ENCODE data around the gene NIPA2.

Gene NIPA2

DNA sequence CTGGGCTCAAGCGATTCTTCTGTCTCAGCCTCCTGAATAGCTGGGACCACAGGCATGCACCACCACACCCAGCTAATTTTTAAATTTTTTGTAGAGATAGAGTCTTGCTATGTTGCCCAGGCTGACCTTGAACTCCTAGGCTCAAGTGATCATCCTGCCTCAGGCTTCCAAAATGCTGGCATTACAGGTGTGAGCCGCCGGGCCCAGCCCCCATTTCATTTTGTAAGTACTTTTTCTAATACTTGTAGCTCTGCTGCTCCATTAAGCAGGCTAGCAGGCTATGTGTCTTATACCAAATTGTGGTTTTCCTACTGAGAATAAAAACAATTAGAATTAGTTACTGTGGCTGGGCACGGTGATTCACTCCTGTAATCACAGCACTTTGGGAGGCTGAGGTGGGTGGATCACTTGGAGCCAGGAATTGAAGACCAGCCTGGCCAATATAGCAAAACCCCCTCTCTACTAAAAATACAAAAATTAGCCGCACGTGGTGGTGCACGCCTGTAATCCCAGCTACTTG is 29.6 kb upstream of the NIPA2 start:
- no peak overlapping the region for H2AFZ ChIP-seq (ENCODE audit: low read depth, low read length)
- no peak overlapping the region for H3K4me3 ChIP-seq (ENCODE audit: low read length)
- H3K27ac ChIP-seq (ENCODE audit: low read length), result no peak overlapping the region
- no peak overlapping the region for H3K9ac ChIP-seq (ENCODE audit: low read length)
- H3K4me1 ChIP-seq (ENCODE audit: low read length), result peaks cover 6% of the 10 kb centered on the region
- H3K9me3 ChIP-seq (ENCODE audit: insufficient read depth, low read length), result no peaks in the 10 kb centered on the region
- no peak overlapping the region for H3K4me2 ChIP-seq (ENCODE audit: low read length)
- H3K79me2 ChIP-seq (ENCODE audit: low read length), result peaks cover 76% of the 10 kb centered on the region
- H4K20me1 ChIP-seq (ENCODE audit: insufficient read depth, low read length), result peaks cover 63% of the 10 kb centered on the region
- peaks cover 20% of the 10 kb centered on the region for H3K36me3 ChIP-seq (replicated peaks; ENCODE audit: low read depth, low read length)
- TF ChIP-seq EZH2phosphoT487 (IDR thresholded peaks at IDR 0.05; ENCODE audit: low read depth), result no peak
- TF ChIP-seq, protein P1, sequence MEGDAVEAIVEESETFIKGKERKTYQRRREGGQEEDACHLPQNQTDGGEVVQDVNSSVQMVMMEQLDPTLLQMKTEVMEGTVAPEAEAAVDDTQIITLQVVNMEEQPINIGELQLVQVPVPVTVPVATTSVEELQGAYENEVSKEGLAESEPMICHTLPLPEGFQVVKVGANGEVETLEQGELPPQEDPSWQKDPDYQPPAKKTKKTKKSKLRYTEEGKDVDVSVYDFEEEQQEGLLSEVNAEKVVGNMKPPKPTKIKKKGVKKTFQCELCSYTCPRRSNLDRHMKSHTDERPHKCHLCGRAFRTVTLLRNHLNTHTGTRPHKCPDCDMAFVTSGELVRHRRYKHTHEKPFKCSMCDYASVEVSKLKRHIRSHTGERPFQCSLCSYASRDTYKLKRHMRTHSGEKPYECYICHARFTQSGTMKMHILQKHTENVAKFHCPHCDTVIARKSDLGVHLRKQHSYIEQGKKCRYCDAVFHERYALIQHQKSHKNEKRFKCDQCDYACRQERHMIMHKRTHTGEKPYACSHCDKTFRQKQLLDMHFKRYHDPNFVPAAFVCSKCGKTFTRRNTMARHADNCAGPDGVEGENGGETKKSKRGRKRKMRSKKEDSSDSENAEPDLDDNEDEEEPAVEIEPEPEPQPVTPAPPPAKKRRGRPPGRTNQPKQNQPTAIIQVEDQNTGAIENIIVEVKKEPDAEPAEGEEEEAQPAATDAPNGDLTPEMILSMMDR (IDR thresholded peaks at IDR 0.05; ENCODE audit: low read depth, low read length), result no peak
- H3K27me3 ChIP-seq (ENCODE audit: low read depth, low read length), result no peaks in the 10 kb centered on the region

DNA sequence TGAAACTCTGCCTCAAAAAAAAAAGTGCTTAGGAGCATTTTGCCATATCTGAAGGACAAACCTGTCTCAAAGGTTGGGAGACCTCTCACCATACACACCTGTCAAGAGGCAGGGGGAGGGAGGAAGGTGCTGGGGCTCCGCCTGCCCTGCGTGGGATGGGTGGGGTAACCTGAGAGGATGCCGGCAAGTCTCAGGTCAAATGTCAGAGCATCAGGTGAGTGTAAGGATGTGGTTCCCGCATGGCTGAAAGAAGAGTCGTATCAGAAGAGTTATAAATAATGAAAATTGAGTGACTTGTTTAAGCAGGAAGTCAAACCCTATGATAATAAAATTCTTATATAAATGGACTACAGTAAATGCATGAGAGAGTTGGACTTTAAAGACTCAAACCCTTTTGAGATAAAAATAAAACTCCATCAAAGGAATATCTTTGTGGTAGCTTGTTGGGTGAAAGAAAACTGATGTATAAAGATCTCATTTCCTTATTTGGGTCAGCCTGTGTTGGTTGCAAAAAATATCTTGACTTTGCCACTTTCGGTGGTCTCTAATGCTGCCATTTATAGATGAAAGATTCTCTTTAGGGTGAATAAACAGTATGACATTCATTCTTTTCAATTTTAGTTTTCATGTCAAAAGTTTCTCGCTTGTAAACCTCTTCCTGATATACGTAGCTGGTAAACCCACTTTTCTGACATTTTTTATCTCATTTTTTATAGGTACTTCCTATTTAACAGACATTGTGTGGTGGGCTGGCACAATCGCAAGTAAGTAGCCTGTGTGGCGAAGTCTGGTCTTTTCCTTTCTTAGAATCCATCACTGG is 28.2 kb upstream of the NIPA2 start:
- Histone ChIP-seq H3K4me2 (ENCODE audit: low read length) (no peak overlapping the region), H3K27me3 (ENCODE audit: low read depth, low read length) (no peaks in the 10 kb centered on the region), H3K4me1 (ENCODE audit: low read length) (peaks cover 6% of the 10 kb centered on the region), H3K9me3 (ENCODE audit: insufficient read depth, low read length) (no peaks in the 10 kb centered on the region), H3K27ac (ENCODE audit: low read length) (0 out of 2 replicates have a peak overlapping the region, but pooled peaks have one; percentile 6), H2AFZ (ENCODE audit: low read depth, low read length) (no peak overlapping the region), H3K79me2 (ENCODE audit: low read length) (peaks cover 61% of the 10 kb centered on the region), H4K20me1 (ENCODE audit: insufficient read depth, low read length) (peaks cover 54% of the 10 kb centered on the region), H3K36me3 (replicated peaks; ENCODE audit: low read depth, low read length) (peaks cover 28% of the 10 kb centered on the region), H3K4me3 (ENCODE audit: low read length) (no peak overlapping the region), H3K9ac (ENCODE audit: low read length) (no peak overlapping the region)
- TF ChIP-seq EZH2phosphoT487 (IDR thresholded peaks at IDR 0.05; ENCODE audit: low read depth), result no peak
- TF ChIP-seq, protein P1 (IDR thresholded peaks at IDR 0.05; ENCODE audit: low read depth, low read length), result no peak

DNA sequence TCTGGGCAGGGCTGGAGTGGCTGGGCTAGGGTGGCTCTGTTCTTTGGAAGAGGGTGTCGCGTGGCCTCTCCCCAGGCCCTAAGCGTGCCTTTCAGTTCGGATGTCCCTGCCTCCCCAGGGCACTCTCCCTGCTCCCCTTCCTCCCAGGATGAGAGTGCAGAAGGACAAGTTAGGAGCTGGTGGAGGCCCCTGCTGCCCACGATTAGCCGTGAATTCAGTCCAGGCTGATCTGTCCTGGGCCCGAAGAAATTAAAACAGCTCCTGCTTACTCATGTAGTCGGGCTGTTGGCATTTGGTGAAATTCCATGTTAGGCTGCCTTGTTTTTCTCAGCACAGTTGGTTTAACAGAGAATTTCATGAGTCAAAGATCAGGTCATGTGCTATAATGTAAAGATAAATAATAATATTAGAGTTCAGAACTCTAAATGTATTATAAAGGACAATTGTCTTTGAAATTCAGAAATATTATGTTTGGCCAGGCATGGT is 27.6 kb upstream of the NIPA2 start:
- no peak for TF ChIP-seq EZH2phosphoT487 (IDR thresholded peaks at IDR 0.05; ENCODE audit: low read depth)
- TF ChIP-seq, protein P1 (IDR thresholded peaks at IDR 0.05; ENCODE audit: low read depth, low read length), result no peak
- Histone ChIP-seq H3K79me2 (ENCODE audit: low read length) (peaks cover 57% of the 10 kb centered on the region), H3K36me3 (replicated peaks; ENCODE audit: low read depth, low read length) (peaks cover 34% of the 10 kb centered on the region)

DNA sequence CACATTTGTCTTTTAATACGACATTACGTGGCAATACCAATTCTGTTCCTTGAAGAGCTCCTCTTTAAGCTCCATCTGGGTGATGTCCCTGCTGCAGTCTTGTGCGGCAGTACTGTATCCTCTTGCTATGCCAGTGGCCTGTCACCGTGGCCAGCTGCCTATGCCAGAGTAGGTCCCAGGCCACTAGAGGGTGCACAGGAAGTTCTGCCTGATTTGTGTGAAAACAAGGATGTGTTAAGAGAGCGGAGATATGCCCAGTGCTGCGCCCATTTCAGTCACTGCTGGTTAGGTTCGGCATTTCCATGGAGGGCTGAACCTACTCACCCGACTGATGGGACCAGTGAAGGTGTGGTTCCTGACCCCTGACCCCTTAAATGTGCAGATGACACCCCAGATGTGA is 26.8 kb upstream of the NIPA2 start:
- Histone ChIP-seq H3K27ac (ENCODE audit: low read length) (no peak overlapping the region), H3K36me3 (replicated peaks; ENCODE audit: low read depth, low read length) (peaks cover 35% of the 10 kb centered on the region), H3K4me2 (ENCODE audit: low read length) (no peak overlapping the region), H3K79me2 (ENCODE audit: low read length) (peaks cover 51% of the 10 kb centered on the region), H3K4me1 (ENCODE audit: low read length) (peaks cover 6% of the 10 kb centered on the region), H3K9me3 (ENCODE audit: insufficient read depth, low read length) (no peaks in the 10 kb centered on the region), H3K4me3 (ENCODE audit: low read length) (no peak overlapping the region), H3K9ac (ENCODE audit: low read length) (no peak overlapping the region), H4K20me1 (ENCODE audit: insufficient read depth, low read length) (peaks cover 44% of the 10 kb centered on the region), H3K27me3 (ENCODE audit: low read depth, low read length) (no peaks in the 10 kb centered on the region), H2AFZ (ENCODE audit: low read depth, low read length) (no peak overlapping the region)
- TF ChIP-seq EZH2phosphoT487 (IDR thresholded peaks at IDR 0.05; ENCODE audit: low read depth), result no peak
- TF ChIP-seq, protein P1 (IDR thresholded peaks at IDR 0.05; ENCODE audit: low read depth, low read length), result peak; percentile 7; the same call in 1 of the 2 replicates

More for the DNA sequence above, 27.6 kb upstream of the NIPA2 start:
- H3K9me3 ChIP-seq (ENCODE audit: insufficient read depth, low read length), result no peaks in the 10 kb centered on the region
- H3K4me3 ChIP-seq (ENCODE audit: low read length), result no peak overlapping the region
- H3K27me3 ChIP-seq (ENCODE audit: low read depth, low read length), result no peaks in the 10 kb centered on the region
- H3K4me2 ChIP-seq (ENCODE audit: low read length), result no peak overlapping the region
- no peak overlapping the region for H3K9ac ChIP-seq (ENCODE audit: low read length)
- H3K27ac ChIP-seq (ENCODE audit: low read length), result no peak overlapping the region
- no peak overlapping the region for H2AFZ ChIP-seq (ENCODE audit: low read depth, low read length)
- peaks cover 6% of the 10 kb centered on the region for H3K4me1 ChIP-seq (ENCODE audit: low read length)
- peaks cover 50% of the 10 kb centered on the region for H4K20me1 ChIP-seq (ENCODE audit: insufficient read depth, low read length)

Measured in OCI-LY3 (cell line).